KMS-11 (cell line): Measurements from ENCODE around the gene CARNS1.
"Not testable (repeated sequence)": the region's sequence is repeated elsewhere in the genome, so short reads cannot be mapped to it uniquely, and the experiment has no call there.

ENCODE experiments used
- H2AFZ ChIP-seq: fragments of 200-600 bp; sonication (generic); 2 replicates; pipeline ENCODE4 v1.6.1; 2016; ENCODE audit warnings: antibody characterized with exemption, mixed run types, low read depth
- H3K27ac ChIP-seq: fragments of 200-600 bp; sonication (generic); 2 replicates; pipeline ENCODE4 v1.6.1; 2016; ENCODE audit warnings: mild to moderate bottlenecking, mixed run types
- H3K27me3 ChIP-seq: fragments of 200-600 bp; sonication (generic); 2 replicates; pipeline ENCODE4 v1.6.1; 2017; ENCODE audit warnings: mild to moderate bottlenecking, low read depth, mixed run types, moderate library complexity; ENCODE audit not compliant: insufficient read depth
- H3K36me3 ChIP-seq: fragments of 200-600 bp; sonication (generic); 2 replicates; pipeline ENCODE4 v1.6.1; 2017; ENCODE audit warnings: mild to moderate bottlenecking, mixed run types; ENCODE audit not compliant: insufficient read depth
- H3K4me1 ChIP-seq: fragments of 200-600 bp; sonication (generic); 2 replicates; pipeline ENCODE4 v1.6.1; 2016; ENCODE audit warnings: mild to moderate bottlenecking, low read depth, mixed run types; ENCODE audit not compliant: poor library complexity, severe bottlenecking
- H3K4me2 ChIP-seq: fragments of 200-600 bp; sonication (generic); 2 replicates; pipeline ENCODE4 v1.7.0; 2016; ENCODE audit warnings: mild to moderate bottlenecking, mixed run types
- H3K4me3 ChIP-seq: fragments of 200-600 bp; sonication (generic); IDR thresholded peaks from 2 replicates; pipeline ENCODE4 v1.6.1; 2017; ENCODE audit warnings: low read depth, low read length, mixed read lengths; ENCODE audit not compliant: insufficient read depth
- H3K79me2 ChIP-seq: fragments of 200-600 bp; sonication (generic); 2 replicates; pipeline ENCODE4 v1.6.1; 2016; ENCODE audit warnings: low read depth, mixed run types; ENCODE audit not compliant: insufficient read depth
- H3K9ac ChIP-seq: fragments of 200-600 bp; sonication (generic); 2 replicates; pipeline ENCODE4 v1.6.1; 2016; ENCODE audit warnings: mild to moderate bottlenecking, mixed run types
- H4K20me1 ChIP-seq: fragments of 200-600 bp; sonication (generic); 2 replicates; pipeline ENCODE4 v1.6.1; 2016; ENCODE audit warnings: mild to moderate bottlenecking, mixed run types; ENCODE audit not compliant: insufficient read depth
- TF ChIP-seq, protein P1 (sequence below): fragments of 200-600 bp; sonication (generic); conservative IDR thresholded peaks from 2 replicates; pipeline ENCODE4 v1.6.1; 2017; ENCODE audit warnings: low read depth, mild to moderate bottlenecking, antibody characterized with exemption, low read length, moderate library complexity, mixed read lengths

CARNS1 gene

DNA sequence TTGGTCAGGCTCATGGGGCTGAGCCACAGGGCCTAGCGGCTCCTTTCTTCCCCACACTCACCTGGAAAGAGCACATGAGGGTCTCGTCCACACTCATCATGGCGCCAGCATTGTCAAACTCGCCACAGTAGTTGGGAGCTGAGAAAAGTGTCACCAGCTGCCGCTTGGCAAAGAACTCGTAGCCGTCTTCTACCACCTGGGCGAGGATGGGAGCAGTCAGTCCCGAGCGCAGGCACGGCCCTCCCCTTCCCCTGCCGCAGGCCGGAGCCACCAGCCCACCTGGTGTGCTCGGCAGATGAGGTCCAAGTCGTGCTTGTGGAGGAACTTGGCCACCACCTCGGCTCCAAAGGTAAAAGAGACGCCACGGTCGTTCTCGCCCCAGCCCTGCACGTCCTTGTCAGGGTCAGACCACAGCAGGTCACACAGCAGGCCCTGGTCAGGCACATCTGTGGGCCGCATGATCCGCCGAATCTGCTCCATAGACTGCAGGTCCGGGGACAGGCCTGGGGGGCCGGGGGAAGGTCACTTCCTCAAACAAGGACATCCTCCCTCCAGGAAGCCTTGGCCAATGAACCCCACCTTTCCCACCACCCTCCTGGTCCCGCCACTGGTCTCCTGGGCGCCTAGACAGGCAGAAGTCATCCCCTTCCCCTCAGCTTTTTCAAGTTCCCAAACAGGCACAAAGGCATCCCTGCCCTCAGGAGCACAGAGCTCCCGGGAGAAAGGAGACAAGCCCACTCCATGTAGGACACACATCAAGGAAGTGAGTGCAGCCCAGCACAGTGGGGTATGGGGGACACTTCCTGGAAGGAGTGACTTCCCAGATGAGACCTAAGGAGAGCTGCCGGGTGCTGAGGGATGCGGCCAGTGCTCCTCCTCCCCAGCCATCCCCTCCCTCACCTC lies 16.6 kb upstream of the CARNS1 start:
- H3K79me2 ChIP-seq, result peaks cover 13% of the 10 kb centered on the region
- H2AFZ ChIP-seq, result no peak overlapping the region
- H4K20me1 ChIP-seq, result no peaks in the 10 kb centered on the region
- TF ChIP-seq, protein P1, sequence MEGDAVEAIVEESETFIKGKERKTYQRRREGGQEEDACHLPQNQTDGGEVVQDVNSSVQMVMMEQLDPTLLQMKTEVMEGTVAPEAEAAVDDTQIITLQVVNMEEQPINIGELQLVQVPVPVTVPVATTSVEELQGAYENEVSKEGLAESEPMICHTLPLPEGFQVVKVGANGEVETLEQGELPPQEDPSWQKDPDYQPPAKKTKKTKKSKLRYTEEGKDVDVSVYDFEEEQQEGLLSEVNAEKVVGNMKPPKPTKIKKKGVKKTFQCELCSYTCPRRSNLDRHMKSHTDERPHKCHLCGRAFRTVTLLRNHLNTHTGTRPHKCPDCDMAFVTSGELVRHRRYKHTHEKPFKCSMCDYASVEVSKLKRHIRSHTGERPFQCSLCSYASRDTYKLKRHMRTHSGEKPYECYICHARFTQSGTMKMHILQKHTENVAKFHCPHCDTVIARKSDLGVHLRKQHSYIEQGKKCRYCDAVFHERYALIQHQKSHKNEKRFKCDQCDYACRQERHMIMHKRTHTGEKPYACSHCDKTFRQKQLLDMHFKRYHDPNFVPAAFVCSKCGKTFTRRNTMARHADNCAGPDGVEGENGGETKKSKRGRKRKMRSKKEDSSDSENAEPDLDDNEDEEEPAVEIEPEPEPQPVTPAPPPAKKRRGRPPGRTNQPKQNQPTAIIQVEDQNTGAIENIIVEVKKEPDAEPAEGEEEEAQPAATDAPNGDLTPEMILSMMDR, result no peak
- H3K9ac ChIP-seq, result no peak overlapping the region
- no peaks in the 10 kb centered on the region for H3K36me3 ChIP-seq
- no peak overlapping the region for H3K27ac ChIP-seq
- no peak overlapping the region for H3K4me3 ChIP-seq
- H3K4me2 ChIP-seq, result no peak overlapping the region
- peaks cover 7% of the 10 kb centered on the region for H3K4me1 ChIP-seq
- H3K27me3 ChIP-seq, result no peaks in the 10 kb centered on the region

DNA sequence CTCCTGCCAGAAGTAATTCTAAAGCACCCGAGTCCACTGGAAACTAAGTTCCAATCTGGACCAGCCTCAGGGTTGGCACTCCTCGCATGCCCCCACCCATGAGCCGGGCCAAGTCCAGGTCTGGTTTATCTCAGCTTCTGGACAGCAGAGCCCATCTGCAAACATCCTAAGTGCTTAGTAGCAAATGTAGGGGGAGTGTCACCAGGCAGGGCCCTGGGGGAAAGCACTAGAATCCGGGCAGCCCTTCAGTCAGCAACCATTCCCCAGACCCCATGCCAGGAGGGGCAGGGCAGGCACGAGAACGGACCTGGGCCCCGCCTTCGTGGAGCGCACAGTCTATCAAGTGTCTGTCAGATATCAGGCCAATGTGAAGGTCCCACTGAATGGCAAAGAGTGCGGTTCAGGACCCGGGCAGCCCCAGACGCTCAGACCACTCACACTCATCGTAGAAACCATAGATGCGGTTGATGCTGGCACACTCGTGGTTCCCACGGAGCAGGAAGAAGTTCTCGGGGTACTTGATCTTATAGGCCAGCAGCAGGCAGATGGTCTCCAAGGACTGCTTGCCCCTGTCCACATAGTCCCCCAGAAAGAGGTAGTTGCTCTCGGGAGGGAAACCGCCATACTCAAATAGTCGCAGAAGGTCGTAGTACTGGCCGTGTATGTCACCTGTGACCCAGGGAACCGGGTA lies 15.1 kb upstream of the CARNS1 start:
- Histone ChIP-seq H2AFZ (no peak overlapping the region), H3K27ac (no peak overlapping the region; the same call in 1 of the 2 replicates), H3K9ac (peak overlapping the region; percentile 67; the same call in 1 of the 2 replicates), H3K4me2 (peak overlapping the region; percentile 82; the same call in 1 of the 2 replicates), H3K27me3 (no peaks in the 10 kb centered on the region), H3K4me3 (no peak overlapping the region), H3K36me3 (no peaks in the 10 kb centered on the region), H4K20me1 (no peaks in the 10 kb centered on the region), H3K79me2 (peaks cover 13% of the 10 kb centered on the region), H3K4me1 (peaks cover 7% of the 10 kb centered on the region)
- TF ChIP-seq, protein P1, result no peak

DNA sequence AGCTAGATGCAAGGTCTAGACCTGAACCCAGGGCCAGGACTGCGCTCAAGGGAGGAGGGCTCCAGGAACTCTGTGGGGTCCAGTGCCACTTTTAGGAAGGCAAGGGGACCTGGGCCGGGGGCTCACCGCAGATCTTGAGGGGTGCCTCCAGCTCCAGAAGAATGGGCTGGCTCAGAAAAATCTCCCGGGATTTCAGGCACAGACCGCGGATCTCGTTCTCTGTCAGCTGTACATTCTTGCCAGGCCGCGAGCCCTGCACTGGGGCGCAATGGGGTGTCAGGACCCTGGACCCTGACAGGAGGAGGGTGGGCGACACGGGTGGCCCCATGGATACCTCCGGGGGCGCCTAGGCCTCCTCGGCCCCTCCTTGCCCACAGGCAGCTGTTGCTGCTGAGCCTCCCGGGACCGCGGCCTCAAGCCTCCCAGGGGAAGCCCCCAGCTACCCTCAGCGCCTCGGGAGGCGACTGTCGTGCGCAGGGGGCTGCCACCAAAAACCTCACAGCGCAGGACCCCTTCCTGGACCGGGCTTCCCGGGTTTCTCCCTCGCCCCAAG lies 14.5 kb upstream of the CARNS1 start:
- Histone ChIP-seq H2AFZ (peak overlapping the region; percentile 66; the same call in 1 of the 2 replicates), H3K4me3 (no peak overlapping the region), H3K79me2 (peaks cover 13% of the 10 kb centered on the region), H4K20me1 (no peaks in the 10 kb centered on the region), H3K9ac (peak overlapping the region; percentile 67; the same call in 1 of the 2 replicates), H3K36me3 (no peaks in the 10 kb centered on the region), H3K27me3 (no peaks in the 10 kb centered on the region), H3K4me2 (peak overlapping the region; percentile 82; the same call in 1 of the 2 replicates), H3K27ac (no peak overlapping the region; the same call in 1 of the 2 replicates), H3K4me1 (peaks cover 7% of the 10 kb centered on the region)
- TF ChIP-seq, protein P1, result no peak

DNA sequence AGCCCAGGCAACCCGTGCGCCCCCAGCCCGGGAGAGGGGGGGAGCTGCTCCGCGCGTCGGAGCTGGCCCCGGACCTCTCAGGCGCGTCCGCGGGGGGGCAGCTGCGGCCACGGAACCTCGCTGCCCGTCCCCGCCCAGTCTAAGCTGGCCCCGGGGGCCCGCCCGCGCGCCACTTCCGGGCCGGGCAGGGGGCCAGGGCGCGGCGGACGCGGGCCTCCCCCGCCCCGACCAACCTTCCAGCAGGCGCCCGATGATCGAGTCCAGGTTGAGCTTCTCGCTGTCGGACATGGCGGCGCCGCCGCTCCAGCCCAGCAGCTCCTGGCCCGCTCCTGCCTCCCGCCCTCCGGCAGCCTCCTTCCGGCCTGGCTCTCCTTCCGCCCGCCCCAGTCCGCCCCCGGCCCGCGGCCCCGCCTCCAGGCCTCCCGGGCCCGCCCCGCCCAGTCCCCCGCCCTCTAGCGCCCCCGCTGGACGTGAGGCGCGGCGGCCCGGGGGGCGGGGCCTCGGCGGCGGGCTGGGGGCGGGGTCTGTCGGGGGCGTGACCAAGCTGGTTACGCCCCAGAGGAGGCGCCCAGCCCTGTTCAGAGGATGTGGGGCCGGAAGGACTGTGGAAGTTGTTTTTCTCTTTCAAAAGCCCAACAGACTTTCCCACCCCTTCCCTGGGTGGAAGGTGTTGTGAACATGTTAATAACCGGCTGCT lies 13.8 kb upstream of the CARNS1 start, which contains the start of gene PPP1CA:
TSS of gene PPP1CA (minus strand) at position 364 of the 697 bp plus-strand sequence. CDS start at position 288, 76 bp downstream.
- no peaks in the 10 kb centered on the region for H3K36me3 ChIP-seq
- H3K27ac ChIP-seq, result peak within 1 kb of the TSS; percentile 62; the same call in 1 of the 2 replicates
- H3K4me1 ChIP-seq, result peaks cover 7% of the 10 kb centered on the region
- H3K27me3 ChIP-seq, result no peaks in the 10 kb centered on the region
- TF ChIP-seq, protein P1, result no peak
- H3K79me2 ChIP-seq, result peaks cover 13% of the 10 kb centered on the region
- no peak within 1 kb of the TSS for H3K4me3 ChIP-seq
- H3K4me2 ChIP-seq, result peak within 1 kb of the TSS; percentile 99
- no peaks in the 10 kb centered on the region for H4K20me1 ChIP-seq
- H2AFZ ChIP-seq, result peak within 1 kb of the TSS; percentile 90
- H3K9ac ChIP-seq, result peak within 1 kb of the TSS; percentile 67; the same call in 1 of the 2 replicates

DNA sequence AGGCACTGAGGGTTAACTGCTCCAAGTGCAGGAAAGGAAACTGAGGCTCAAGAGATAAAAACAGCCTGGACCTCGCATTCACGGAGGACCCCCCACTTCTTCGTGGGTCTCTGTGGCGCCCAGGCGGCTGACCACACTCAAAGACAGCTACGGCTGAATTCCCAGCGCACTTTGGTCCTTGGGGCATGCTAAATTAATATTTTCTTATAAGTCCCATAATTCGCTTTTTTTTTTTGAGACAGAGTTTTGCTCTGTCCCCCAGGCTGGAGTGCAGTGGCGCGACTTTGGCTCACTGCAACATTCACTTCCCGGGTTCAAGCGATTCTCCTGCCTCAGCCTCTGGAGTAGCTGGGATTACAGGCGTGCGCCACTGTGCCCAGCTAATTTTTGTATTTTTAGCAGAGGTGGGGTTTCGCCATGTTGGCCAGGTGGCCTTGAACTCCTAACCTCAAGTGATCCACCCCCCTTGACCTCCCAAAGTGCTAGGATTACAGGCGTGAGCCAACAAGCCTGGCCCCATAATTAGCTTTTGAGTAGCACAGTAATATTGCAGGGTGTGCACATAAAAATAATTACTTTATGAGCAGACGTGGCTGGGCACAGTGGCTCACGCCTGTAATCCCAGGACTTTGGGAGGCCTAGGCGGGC lies 13.2 kb upstream of the CARNS1 start:
- Histone ChIP-seq H3K79me2 (peaks cover 13% of the 10 kb centered on the region), H3K27ac (peak overlapping the region; percentile 62; the same call in 1 of the 2 replicates), H3K4me2 (peak overlapping the region; percentile 99), H3K9ac (peak overlapping the region; percentile 63; the same call in 1 of the 2 replicates), H2AFZ (peak overlapping the region; percentile 90)
- H3K4me1 ChIP-seq, H3K36me3 ChIP-seq, H3K4me3 ChIP-seq, H3K27me3 ChIP-seq, H4K20me1 ChIP-seq: not testable (repeated sequence)
